Liver (tissue), 9 donors: Measurements from ENCODE around the gene SEMA5A. TPM values are rescaled to one million over a fixed set of nuclear protein-coding genes. Genes with fewer than 3 reads are reported as not detected.

ENCODE experiments used
- DNase-seq: peaks from one replicate; pipeline ENCODE4 v3.0.0-alpha.2; 2017; ENCODE audit warnings: low spot score
- H3K27ac ChIP-seq, 2 donors: one replicate each; pipeline ENCODE4 v1.7.0; 2013; ENCODE audit warnings: inconsistent platforms in 2 of 2, low read length in 2 of 2, control low read depth in 1 of 2, low read depth in 1 of 2, mild to moderate bottlenecking in 1 of 2
- H3K27me3 ChIP-seq, 4 donors: one replicate each; pipeline versions ENCODE4 v1.6.1 to v1.7.0; 2013; ENCODE audit warnings: low read length in 3 of 4, inconsistent platforms in 1 of 4, mild to moderate bottlenecking in 1 of 4, moderate library complexity in 1 of 4; ENCODE audit not compliant: control insufficient read depth in 4 of 4, insufficient read depth in 4 of 4
- H3K36me3 ChIP-seq, 4 donors: one replicate each; pipeline versions ENCODE4 v1.6.1 to v1.7.0; 2013; ENCODE audit warnings: low read length in 3 of 4, mild to moderate bottlenecking in 3 of 4, low read depth in 1 of 4, moderate library complexity in 1 of 4; ENCODE audit not compliant: control insufficient read depth in 4 of 4, insufficient read depth in 3 of 4
- H3K4me1 ChIP-seq, 4 donors: one replicate each; pipeline versions ENCODE4 v1.6.1 to v1.7.0; 2013; ENCODE audit warnings: low read length in 3 of 4, mild to moderate bottlenecking in 3 of 4, moderate library complexity in 1 of 4; ENCODE audit not compliant: control insufficient read depth in 4 of 4, insufficient read depth in 4 of 4
- H3K4me3 ChIP-seq, 3 donors: one replicate each; pipeline versions ENCODE4 v1.6.1 to v1.7.0; 2013; ENCODE audit warnings: low read length in 3 of 3, control low read depth in 1 of 3, low read depth in 1 of 3, mild to moderate bottlenecking in 1 of 3
- H3K9ac ChIP-seq, 2 donors: one replicate each; pipeline ENCODE4 v1.7.0; 2013; ENCODE audit warnings: low read length in 2 of 2, mild to moderate bottlenecking in 2 of 2, moderate library complexity in 2 of 2, control low read depth in 1 of 2, low read depth in 1 of 2
- H3K9me3 ChIP-seq, 4 donors: one replicate each; pipeline versions ENCODE4 v1.6.1 to v1.7.0; 2013; ENCODE audit warnings: low read length in 3 of 4; ENCODE audit not compliant: control insufficient read depth in 4 of 4
- EGR1 ChIP-seq, 2 donors: IDR thresholded peaks; 2 replicates each; pipeline ENCODE4 v1.6.1; 2016 to 2018; ENCODE audit warnings: antibody characterized with exemption in 2 of 2, low read depth in 2 of 2
- FOXA1 ChIP-seq: IDR thresholded peaks from 2 replicates; pipeline ENCODE4 v1.6.1; 2016; ENCODE audit warnings: antibody characterized with exemption
- FOXA2 ChIP-seq: IDR thresholded peaks from 2 replicates; pipeline ENCODE4 v1.6.1; 2016; ENCODE audit warnings: antibody characterized with exemption
- GABPA ChIP-seq, 2 donors: IDR thresholded peaks in 1 of 2; conservative IDR thresholded peaks in 1 of 2; 2 replicates each; pipeline ENCODE4 v1.6.1; 2016; ENCODE audit warnings: antibody characterized with exemption in 2 of 2, mild to moderate bottlenecking in 1 of 2, moderate library complexity in 1 of 2
- HNF4A ChIP-seq, 2 donors: conservative IDR thresholded peaks; 2 replicates each; pipeline ENCODE4 v1.6.1; 2016; ENCODE audit warnings: antibody characterized with exemption in 2 of 2, mild to moderate bottlenecking in 2 of 2
- HNF4G ChIP-seq: IDR thresholded peaks from 2 replicates; pipeline ENCODE4 v1.6.1; 2016; ENCODE audit warnings: antibody characterized with exemption
- NR2F2 ChIP-seq: IDR thresholded peaks from 2 replicates; pipeline ENCODE4 v1.6.1; 2016; ENCODE audit warnings: antibody characterized with exemption
- RAD21 ChIP-seq, 2 donors: IDR thresholded peaks; 2 replicates each; pipeline ENCODE4 v1.6.1; 2016; ENCODE audit warnings: antibody characterized with exemption in 2 of 2, mild to moderate bottlenecking in 2 of 2
- RXRA ChIP-seq, 2 donors: IDR thresholded peaks; 2 replicates each; pipeline ENCODE4 v1.6.1; 2017 to 2018; ENCODE audit warnings: antibody characterized with exemption in 2 of 2, mild to moderate bottlenecking in 1 of 2
- SP1 ChIP-seq: IDR thresholded peaks from 2 replicates; pipeline ENCODE4 v1.6.1; 2018; ENCODE audit warnings: antibody characterized with exemption, mild to moderate bottlenecking
- TAF1 ChIP-seq: conservative IDR thresholded peaks from 2 replicates; pipeline ENCODE4 v1.6.1; 2016; ENCODE audit warnings: antibody characterized with exemption, mild to moderate bottlenecking
- YY1 ChIP-seq: IDR thresholded peaks from 2 replicates; pipeline ENCODE4 v1.6.1; 2016; ENCODE audit warnings: antibody characterized with exemption, mild to moderate bottlenecking
- WGBS: extraction: QIAGEN DNeasy Blood & Tissue Kit; methylation state at CpG from one replicate; pipeline ENCODE4 v1.1.7; 2013; 5-methylcytosine and 5-hydroxymethylcytosine counted together
- polyA plus RNA-seq, 2 donors: library from polyadenylated mRNA; stranded (reverse) in 1 of 2; unstranded in 1 of 2; fragments of 200-250 nt in 1 of 2; fragments of >200 nt in 1 of 2; fragmentation: Nextera tagmentation in 1 of 2; extraction: Ambion mirVana in 1 of 2; gene quantifications; one replicate each; pipeline versions ENCODE4 v1.2.1 to v1.2.3, GENCODE V29; 2013 to 2015
- total RNA-seq, 2 donors: library from RNA; depleted of rRNA; stranded (reverse); fragments of >200 nt; gene quantifications; one replicate each; pipeline ENCODE4 v1.2.3, GENCODE V29; 2014
- TF ChIP-seq, protein P1 (sequence below): IDR thresholded peaks from 2 replicates; pipeline ENCODE4 v1.6.1; 2016; ENCODE audit warnings: antibody characterized with exemption
- TF ChIP-seq, protein P2 (sequence below): IDR thresholded peaks from 2 replicates; pipeline ENCODE4 v1.6.1; 2016; ENCODE audit warnings: antibody characterized with exemption
- TF ChIP-seq, protein P3 (sequence below): IDR thresholded peaks from 2 replicates; pipeline ENCODE4 v1.6.1; 2016; ENCODE audit warnings: antibody characterized with exemption
- donor health status: healthy.
- donor health status: healthy.
- donor health status: healthy.
- donor health status: healthy.
- donor health status: healthy.

The SEMA5A gene
- total and polyA plus RNA-seq, 4 donors: 1.1 to 5.8 (median 3.2) TPM

DNA sequence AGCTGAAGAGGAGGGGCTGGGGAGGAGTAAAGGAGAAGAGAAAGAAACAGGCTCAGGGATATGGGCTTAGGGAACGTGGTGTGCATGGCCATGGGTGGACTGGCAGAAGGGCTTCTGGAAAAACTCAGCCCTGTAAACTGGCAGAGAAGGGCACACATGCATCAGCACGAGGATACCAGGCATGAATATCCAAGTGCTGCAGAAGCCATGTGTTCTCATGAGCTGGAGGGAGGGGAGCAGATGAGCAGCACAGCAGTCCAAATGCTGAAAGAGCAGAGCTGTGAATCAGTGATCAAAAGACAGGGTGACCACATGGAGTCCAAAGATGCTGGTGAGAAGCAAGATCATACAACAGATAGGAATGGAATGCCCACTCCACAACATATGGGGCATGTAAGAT lies 72.3 kb downstream of the SEMA5A start:
- Histone ChIP-seq H3K9ac (no peak overlapping the region), H3K27me3 (no peaks in the 10 kb centered on the region), H3K4me3 (no peak overlapping the region), H3K4me1 (no peaks in the 10 kb centered on the region), H3K9me3 (peaks cover 0 to 13% (median 8%) of the 10 kb centered on the region in 4 donors), H3K36me3 (no peaks in the 10 kb centered on the region), H3K27ac (no peak overlapping the region)
- TF ChIP-seq HNF4G (no peak), GABPA (IDR thresholded peaks at IDR 0.05 in 1 of 2, conservative IDR thresholded peaks at IDR 0.05 in 1 of 2) (no peak), FOXA1 (no peak), SP1 (no peak), RXRA (IDR thresholded peaks at IDR 0.05) (no peak), FOXA2 (no peak), NR2F2 (no peak), EGR1 (IDR thresholded peaks at IDR 0.05; ENCODE audit: low read depth in 2 of 2) (no peak), TAF1 (no peak), HNF4A (conservative IDR thresholded peaks at IDR 0.05) (no peak), RAD21 (IDR thresholded peaks at IDR 0.05) (no peak)
- TF ChIP-seq, protein P1, sequence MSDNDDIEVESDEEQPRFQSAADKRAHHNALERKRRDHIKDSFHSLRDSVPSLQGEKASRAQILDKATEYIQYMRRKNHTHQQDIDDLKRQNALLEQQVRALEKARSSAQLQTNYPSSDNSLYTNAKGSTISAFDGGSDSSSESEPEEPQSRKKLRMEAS: no peak
- TF ChIP-seq, protein P2, sequence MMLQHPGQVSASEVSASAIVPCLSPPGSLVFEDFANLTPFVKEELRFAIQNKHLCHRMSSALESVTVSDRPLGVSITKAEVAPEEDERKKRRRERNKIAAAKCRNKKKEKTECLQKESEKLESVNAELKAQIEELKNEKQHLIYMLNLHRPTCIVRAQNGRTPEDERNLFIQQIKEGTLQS: no peak
- TF ChIP-seq, protein P3, sequence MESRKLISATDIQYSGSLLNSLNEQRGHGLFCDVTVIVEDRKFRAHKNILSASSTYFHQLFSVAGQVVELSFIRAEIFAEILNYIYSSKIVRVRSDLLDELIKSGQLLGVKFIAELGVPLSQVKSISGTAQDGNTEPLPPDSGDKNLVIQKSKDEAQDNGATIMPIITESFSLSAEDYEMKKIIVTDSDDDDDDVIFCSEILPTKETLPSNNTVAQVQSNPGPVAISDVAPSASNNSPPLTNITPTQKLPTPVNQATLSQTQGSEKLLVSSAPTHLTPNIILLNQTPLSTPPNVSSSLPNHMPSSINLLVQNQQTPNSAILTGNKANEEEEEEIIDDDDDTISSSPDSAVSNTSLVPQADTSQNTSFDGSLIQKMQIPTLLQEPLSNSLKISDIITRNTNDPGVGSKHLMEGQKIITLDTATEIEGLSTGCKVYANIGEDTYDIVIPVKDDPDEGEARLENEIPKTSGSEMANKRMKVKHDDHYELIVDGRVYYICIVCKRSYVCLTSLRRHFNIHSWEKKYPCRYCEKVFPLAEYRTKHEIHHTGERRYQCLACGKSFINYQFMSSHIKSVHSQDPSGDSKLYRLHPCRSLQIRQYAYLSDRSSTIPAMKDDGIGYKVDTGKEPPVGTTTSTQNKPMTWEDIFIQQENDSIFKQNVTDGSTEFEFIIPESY: no peak
- WGBS: 81% methylated on average over 2 of the region's 2 CpGs
- no peak for DNase-seq

DNA sequence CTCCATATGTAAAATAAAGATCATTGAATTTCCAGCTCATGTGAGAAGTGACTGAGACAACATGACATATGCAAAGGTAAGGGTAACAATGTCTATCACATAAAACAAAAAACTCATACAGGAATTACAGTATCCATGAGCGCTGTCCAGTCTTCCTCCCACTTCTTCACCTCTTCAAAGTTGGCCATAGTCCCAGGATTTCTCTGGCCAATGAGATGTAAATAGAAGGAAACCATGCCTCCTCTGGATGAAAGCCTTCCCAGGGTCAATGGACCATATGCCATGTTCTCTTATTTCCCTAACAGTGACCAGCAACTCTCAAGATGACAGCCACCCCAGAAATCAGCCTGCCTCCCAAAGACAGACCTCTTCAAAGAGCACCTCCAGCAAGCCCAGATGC lies 75.5 kb downstream of the SEMA5A start:
- Histone ChIP-seq H3K4me1 (no peaks in the 10 kb centered on the region), H3K36me3 (no peaks in the 10 kb centered on the region), H3K27ac (no peak overlapping the region), H3K27me3 (no peaks in the 10 kb centered on the region), H3K4me3 (no peak overlapping the region), H3K9me3 (no peaks in the 10 kb centered on the region), H3K9ac (no peak overlapping the region)
- TF ChIP-seq SP1 (no peak), FOXA2 (no peak), NR2F2 (no peak), YY1 (no peak), RXRA (IDR thresholded peaks at IDR 0.05) (no peak), TAF1 (no peak)
- TF ChIP-seq, protein P2: no peak
- TF ChIP-seq, protein P1: no peak
- no peak for DNase-seq
- WGBS: 89% methylated on average over 1 of the region's 1 CpG

DNA sequence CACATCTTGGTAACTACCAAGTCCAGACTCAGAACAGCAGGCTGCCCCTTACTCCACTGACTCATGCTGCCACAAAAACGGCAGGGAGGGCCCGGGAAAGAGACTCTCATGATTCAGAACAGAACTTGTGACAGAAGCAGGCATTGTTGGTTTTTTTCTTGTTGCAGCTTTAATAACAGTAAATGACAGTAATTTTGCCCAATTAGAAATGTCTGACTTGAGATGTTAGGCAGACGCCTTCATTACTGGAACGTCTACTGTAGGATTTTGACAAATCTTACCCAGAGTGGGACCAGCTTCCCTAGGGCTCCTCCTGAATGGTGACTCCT lies 77.9 kb downstream of the SEMA5A start:
- 78% methylated on average over 4 of the region's 4 CpGs for WGBS
- Histone ChIP-seq H3K4me3 (no peak overlapping the region), H3K9me3 (no peaks in the 10 kb centered on the region), H3K36me3 (no peaks in the 10 kb centered on the region), H3K27me3 (no peaks in the 10 kb centered on the region), H3K27ac (no peak overlapping the region), H3K4me1 (no peaks in the 10 kb centered on the region), H3K9ac (no peak overlapping the region)
- no peak for DNase-seq
- TF ChIP-seq, protein P2: no peak
- TF ChIP-seq EGR1 (IDR thresholded peaks at IDR 0.05; ENCODE audit: low read depth in 2 of 2): no peak
- TF ChIP-seq FOXA2: no peak
- TF ChIP-seq, protein P1: no peak
- TF ChIP-seq SP1: no peak
